ELF-1 (cell line): ENCODE results near the gene CDH26.

Experiments used
- DNase-seq: peaks from one replicate; pipeline ENCODE4 v3.0.0-alpha.2; 2016; ENCODE audit warnings: low read depth, low spot score

The CDH26 gene

DNA sequence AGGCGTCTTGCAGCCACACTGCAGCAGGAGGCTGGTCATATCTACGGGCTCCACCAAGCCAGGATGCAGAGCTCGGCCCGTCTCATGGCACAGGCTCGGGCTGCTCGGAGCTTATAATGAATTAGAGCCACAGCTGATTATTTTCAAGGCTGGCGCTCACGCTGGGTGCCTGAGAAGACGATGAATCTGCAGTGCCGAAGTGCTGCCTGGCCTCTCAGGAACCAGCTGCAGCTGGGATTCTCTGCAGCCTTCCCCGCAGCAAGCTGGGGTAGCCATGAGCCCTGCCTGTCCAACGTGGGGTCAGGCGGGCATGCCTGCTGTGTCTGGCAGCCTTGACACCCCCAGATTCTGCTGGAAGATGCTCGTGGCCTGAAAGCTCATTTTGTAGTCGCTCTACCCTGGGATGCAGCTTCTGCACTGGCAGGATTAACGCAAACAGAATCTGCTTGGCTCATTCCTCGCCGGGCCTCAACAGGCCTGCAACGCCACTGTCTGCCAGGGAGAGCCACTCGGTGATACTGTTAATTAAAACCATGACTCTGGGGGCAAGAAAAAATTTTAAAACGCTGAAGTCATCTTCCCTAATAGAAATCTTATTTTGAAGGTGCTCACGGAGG lies 104.3 kb downstream of the CDH26 start:
- no peak for DNase-seq

DNA sequence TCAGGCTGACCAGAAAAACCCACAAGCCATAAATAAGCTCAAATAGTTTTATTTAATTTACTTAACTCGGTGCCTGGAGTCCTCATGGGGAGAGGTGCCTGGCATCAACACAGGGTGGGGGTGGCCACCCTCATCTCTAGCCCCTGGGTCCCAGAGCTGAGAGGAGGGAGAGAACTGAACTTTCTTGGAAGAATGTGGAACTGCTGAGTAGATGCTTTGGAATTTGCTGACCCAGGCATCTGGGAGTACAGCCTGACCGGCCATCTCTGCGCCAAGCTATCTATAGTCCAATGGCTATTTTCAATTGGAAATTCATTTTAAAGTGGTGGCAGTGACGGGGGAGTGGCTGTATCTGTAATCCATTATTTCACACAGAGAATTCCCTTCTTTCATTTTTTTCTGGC lies 104.8 kb downstream of the CDH26 start:
- DNase-seq, result no peak

DNA sequence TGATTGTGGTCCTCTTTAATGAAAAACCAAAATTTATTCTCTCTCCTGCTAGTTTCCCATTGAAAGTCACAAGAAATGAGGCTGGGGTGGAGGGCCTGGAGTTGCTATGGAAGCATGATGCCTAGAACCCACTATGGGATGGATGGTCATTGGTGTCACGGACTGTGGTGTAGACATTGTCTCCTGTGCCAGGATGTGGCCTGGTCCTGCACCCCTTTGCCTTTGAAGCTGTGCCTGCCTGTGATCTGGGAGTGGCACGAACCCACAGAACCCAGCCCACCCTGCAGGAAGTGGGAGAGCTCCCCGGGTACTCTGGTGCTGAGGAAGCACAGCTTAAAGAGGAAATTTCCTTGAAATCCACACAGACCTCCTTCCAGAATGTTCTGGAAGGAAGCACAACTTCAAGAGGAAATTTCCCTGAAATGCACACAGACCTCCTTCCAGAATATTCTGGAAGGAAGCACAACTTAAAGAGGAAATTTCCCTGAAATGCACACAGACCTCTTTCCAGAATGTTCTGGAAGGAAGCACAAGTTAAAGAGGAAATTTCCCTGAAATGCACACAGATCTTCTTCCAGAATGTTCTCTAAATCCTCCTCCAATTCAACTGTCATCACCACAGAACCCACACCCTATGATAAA lies 105.6 kb downstream of the CDH26 start:
- DNase-seq, result no peak
